Body of pancreas (tissue), 4 donors: ENCODE data around the gene TANC1. TPM values are rescaled to one million over a fixed set of nuclear protein-coding genes. Genes with fewer than 3 reads are reported as not detected.

Experiments used
- ATAC-seq: fragments of 150-250 bp; one replicate; pipeline ENCODE4 v1.9.1; 2016
- DNase-seq, 4 donors: peaks; one replicate each; pipeline ENCODE4 v3.0.0-alpha.2; 2019
- H3K27ac ChIP-seq, 4 donors: fragments of 200-600 bp; sonication (generic); 1 replicate in 3 of 4; 2 replicates in 1 of 4; pipeline versions ENCODE4 v1.5.1 to v1.6.1; 2016 to 2019; ENCODE audit warnings: mild to moderate bottlenecking in 1 of 4, mixed read lengths in 1 of 4, moderate library complexity in 1 of 4
- H3K27me3 ChIP-seq, 2 donors: fragments of 200-600 bp; sonication (generic); one replicate each; pipeline ENCODE4 v1.6.0; 2016; ENCODE audit warnings: mild to moderate bottlenecking in 1 of 2
- H3K36me3 ChIP-seq, 2 donors: fragments of 200-600 bp; sonication (generic); replicated peaks in 1 of 2; 2 replicates each; pipeline ENCODE4 v1.5.1; 2016; ENCODE audit warnings: low read depth in 2 of 2; ENCODE audit not compliant: insufficient read depth in 1 of 2
- H3K4me1 ChIP-seq: fragments of 200-600 bp; sonication (generic); one replicate; pipeline ENCODE4 v1.6.0; 2016
- H3K4me3 ChIP-seq, 2 donors: fragments of 200-600 bp; sonication (generic); 1 replicate in 1 of 2; 2 replicates in 1 of 2; pipeline ENCODE4 v1.5.1; 2016 to 2019
- H3K9me3 ChIP-seq, 3 donors: fragments of 200-600 bp; sonication (generic); 1 replicate in 2 of 3; 2 replicates in 1 of 3; pipeline ENCODE4 v1.5.1; 2016
- POLR2A ChIP-seq, 3 donors: fragments of 450-650 bp; IDR thresholded peaks; one replicate each; pipeline ENCODE4 v1.6.1; 2016; ENCODE audit warnings: antibody characterized with exemption in 3 of 3, mild to moderate bottlenecking in 2 of 3
- WGBS, 2 donors: methylation state at CpG; one replicate each; pipeline ENCODE4 v1.1.5; 2017; 5-methylcytosine and 5-hydroxymethylcytosine counted together
- intact Hi-C: fragments of 100-400 bp; cut with DNase I; formaldehyde crosslinking; loops from one replicate; pipeline ENCODE4 v1.15.1; 2023
- total RNA-seq, 2 donors: library from RNA; depleted of rRNA; stranded (reverse); fragments of >200 nt; gene quantifications; one replicate each; pipeline ENCODE4 v1.1.0, GENCODE V29; 2016
- TF ChIP-seq, protein P1 (sequence below), 7 experiments: fragments of 450-650 bp in 4 of 7; fragments of 200-600 bp in 3 of 7; sonication (generic) in 3 of 7; IDR thresholded peaks; one replicate each; pipeline ENCODE4 v1.5.1; 2016 to 2019; ENCODE audit warnings: antibody characterized with exemption in 7 of 7

TANC1 gene
- total RNA-seq, 2 donors from 2014 or later, result 23.1 to 23.3 TPM

DNA sequence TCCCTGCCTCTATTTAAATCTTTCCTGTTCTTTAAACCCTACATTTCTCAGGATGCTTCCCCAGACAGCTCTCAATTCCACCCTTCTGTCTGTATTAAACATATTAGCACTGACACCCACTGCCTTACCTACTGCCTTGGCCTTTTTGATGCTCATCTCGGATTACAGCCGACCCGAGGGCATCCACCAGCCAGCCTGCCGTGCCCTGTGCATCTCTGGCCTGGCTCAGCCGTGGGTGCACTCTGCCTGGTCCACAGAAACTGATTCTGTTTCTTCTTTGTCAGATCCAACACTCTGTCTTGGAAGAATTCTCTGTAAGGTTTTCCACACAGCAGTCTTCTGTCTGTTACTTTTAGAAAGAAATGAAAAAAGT lies 27.2 kb downstream of the TANC1 start:
- DNase-seq, result no peak
- Histone ChIP-seq H3K4me3 (no peak overlapping the region), H3K27me3 (no peaks in the 10 kb centered on the region), H3K4me1 (peaks cover 29% of the 10 kb centered on the region), H3K27ac (no peak overlapping the region), H3K36me3 (no peaks in the 10 kb centered on the region), H3K9me3 (no peaks in the 10 kb centered on the region)
- ATAC-seq, result no peak
- intact Hi-C loops, result no loop called here
- TF ChIP-seq, protein P1, sequence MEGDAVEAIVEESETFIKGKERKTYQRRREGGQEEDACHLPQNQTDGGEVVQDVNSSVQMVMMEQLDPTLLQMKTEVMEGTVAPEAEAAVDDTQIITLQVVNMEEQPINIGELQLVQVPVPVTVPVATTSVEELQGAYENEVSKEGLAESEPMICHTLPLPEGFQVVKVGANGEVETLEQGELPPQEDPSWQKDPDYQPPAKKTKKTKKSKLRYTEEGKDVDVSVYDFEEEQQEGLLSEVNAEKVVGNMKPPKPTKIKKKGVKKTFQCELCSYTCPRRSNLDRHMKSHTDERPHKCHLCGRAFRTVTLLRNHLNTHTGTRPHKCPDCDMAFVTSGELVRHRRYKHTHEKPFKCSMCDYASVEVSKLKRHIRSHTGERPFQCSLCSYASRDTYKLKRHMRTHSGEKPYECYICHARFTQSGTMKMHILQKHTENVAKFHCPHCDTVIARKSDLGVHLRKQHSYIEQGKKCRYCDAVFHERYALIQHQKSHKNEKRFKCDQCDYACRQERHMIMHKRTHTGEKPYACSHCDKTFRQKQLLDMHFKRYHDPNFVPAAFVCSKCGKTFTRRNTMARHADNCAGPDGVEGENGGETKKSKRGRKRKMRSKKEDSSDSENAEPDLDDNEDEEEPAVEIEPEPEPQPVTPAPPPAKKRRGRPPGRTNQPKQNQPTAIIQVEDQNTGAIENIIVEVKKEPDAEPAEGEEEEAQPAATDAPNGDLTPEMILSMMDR (IDR thresholded peaks at IDR 0.05), result no peak
- TF ChIP-seq POLR2A (IDR thresholded peaks at IDR 0.05), result no peak
- 93 to 95% methylated on average over 5 of the region's 5 CpGs for WGBS, 2 donors

DNA sequence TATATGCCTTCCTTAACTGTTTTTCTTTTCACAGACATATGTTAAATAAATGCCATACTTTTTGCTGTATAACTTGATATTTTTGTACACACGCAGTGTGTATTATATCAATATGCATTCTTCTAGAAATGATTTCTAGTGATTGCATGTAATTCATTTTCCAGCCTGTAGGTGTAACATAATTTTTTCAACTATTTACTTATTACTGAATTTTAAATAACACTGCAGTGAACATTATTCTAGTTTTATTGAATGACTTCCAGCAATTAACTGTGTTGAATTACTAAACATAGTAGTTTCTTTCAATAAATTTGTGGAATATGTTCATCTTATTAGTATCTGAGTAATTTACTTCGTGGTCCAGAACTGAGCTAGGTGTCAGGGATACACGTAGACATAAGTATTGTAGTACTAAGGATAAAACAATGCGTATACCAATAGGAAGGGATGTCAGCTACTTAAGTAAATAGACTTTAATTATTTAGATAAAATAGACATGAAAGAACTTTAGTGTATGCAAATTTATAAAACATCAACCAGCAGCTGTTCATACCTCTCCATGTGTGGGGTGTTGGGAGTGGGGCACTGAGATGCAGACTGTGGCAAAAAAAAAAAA lies 28.0 kb downstream of the TANC1 start:
- no peak for DNase-seq

DNA sequence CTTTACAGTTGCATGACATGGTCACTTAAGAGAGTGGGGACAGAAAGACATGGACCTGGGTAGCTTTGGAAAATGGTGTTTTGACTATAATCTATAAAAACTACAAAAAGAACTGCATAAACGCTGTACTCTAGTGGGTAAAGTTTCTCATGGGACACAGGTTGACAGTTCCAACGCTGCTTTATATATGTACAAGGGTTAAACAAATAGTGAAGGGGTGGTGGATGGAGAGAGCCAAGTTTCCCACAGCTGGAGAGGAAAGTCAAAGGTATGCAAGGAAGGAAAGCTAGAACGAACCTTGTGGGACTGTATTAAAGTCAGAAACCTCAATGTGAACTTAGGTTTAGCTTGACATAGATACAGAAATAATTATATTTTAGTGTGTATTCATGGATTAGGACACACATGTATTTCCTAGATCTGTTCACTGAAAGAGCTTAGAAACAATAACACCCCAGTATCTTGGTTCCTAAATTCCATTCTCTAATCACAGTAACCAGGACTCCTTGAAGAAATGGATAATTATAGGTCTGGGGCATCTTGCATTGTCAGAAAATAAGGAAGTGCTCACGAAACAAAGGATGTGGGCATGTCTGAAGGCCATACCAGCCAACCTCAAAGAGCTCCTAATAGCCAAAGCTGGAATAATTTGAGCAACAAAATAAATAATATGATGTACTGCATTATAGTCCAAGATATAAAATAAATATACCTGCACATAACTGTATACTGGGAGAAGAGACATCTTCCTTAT lies 28.8 kb downstream of the TANC1 start:
- no peak for TF ChIP-seq POLR2A (IDR thresholded peaks at IDR 0.05)
- TF ChIP-seq, protein P1 (IDR thresholded peaks at IDR 0.05), result no peak
- no peak overlapping the region for H3K27ac ChIP-seq
- H3K36me3 ChIP-seq, result no peaks in the 10 kb centered on the region
- no peaks in the 10 kb centered on the region for H3K9me3 ChIP-seq
- peaks cover 29% of the 10 kb centered on the region for H3K4me1 ChIP-seq
- DNase-seq, result no peak
- no peak overlapping the region for H3K4me3 ChIP-seq
- ATAC-seq, result no peak
- WGBS, 2 donors, result 31 to 44% methylated on average over 4 of the region's 4 CpGs
- intact Hi-C loops, result no loop called here
- no peaks in the 10 kb centered on the region for H3K27me3 ChIP-seq

More for the DNA sequence above, 28.0 kb downstream of the TANC1 start:
- 88 to 91% methylated on average over 4 of the region's 4 CpGs for WGBS, 2 donors
- no peak for TF ChIP-seq POLR2A (IDR thresholded peaks at IDR 0.05)
- TF ChIP-seq, protein P1 (IDR thresholded peaks at IDR 0.05), result peak in 3 of 7 experiments; percentile 14 to 47 (median 22)
- intact Hi-C loops, result no loop called here
- H3K9me3 ChIP-seq, result no peaks in the 10 kb centered on the region
- no peak overlapping the region for H3K27ac ChIP-seq
- no peak for ATAC-seq
- H3K4me3 ChIP-seq, result no peak overlapping the region
- H3K36me3 ChIP-seq, result no peaks in the 10 kb centered on the region
- H3K27me3 ChIP-seq, result no peaks in the 10 kb centered on the region
- peaks cover 29% of the 10 kb centered on the region for H3K4me1 ChIP-seq

DNA sequence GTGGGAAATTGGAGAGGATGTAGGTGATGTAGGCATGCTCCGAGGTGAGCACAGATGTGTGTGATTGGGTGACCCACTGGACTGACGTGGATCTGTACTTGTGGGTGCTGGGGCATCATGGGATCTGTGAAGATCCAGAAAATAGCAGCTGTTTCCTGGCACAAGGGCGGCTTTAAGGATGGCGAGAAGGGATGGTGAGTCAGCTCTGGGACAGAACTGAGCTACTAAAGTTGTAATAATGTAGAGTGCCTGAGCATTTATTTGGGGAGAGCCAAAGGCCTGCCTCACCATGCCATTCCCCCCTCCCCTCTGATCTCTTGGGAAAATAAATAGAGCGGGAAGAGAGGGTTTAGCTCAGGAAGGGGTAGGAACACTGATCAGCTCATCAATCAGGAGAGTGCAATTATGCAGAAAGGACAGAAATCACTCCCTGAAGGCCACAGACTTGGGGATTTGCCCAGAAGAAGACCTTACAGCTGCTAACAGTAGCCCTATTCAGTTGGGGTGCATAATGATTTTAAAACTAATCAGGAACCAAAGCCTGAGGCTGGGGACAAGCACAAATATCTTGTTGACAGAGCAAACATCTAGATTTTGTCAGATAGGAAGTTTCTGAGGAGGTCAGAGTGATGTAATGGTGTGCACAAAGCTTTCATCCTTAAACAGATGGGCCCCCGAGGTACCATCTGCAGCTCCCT lies 30.3 kb downstream of the TANC1 start:
- H3K9me3 ChIP-seq, result no peaks in the 10 kb centered on the region
- WGBS, 2 donors, result 62 to 75% methylated on average over 6 of the region's 6 CpGs
- H3K4me3 ChIP-seq, result no peak overlapping the region
- H3K4me1 ChIP-seq, result peaks cover 29% of the 10 kb centered on the region
- peak overlapping the region in 2 of 4 donors; percentile 3 to 22 for H3K27ac ChIP-seq
- no peaks in the 10 kb centered on the region for H3K36me3 ChIP-seq
- DNase-seq (no peak), ATAC-seq (no peak)
- H3K27me3 ChIP-seq, result no peaks in the 10 kb centered on the region
- TF ChIP-seq, protein P1 (IDR thresholded peaks at IDR 0.05), result no peak
- no peak for TF ChIP-seq POLR2A (IDR thresholded peaks at IDR 0.05)
- intact Hi-C loops, result no loop called here
